NK-92 (cell line): ENCODE data around the gene LAMTOR1.
"Not testable (repeated sequence)": the region's sequence is repeated elsewhere in the genome, so short reads cannot be mapped to it uniquely, and the experiment has no call there.

ENCODE experiments used
- DNase-seq: peaks from one replicate; lab custom pipeline; 2025; ENCODE audit not compliant: unreplicated experiment; lab: John Stamatoyannopoulos, UW

The LAMTOR1 gene

GRCh38 chr11:72102946-72103753 lies at the start of gene LAMTOR1:
Gene LAMTOR1, minus strand, starts transcription at chr11:72103297. Its CDS starts 73 bp downstream, at chr11:72103224.
- peak; percentile 91 for DNase-seq

DNA sequence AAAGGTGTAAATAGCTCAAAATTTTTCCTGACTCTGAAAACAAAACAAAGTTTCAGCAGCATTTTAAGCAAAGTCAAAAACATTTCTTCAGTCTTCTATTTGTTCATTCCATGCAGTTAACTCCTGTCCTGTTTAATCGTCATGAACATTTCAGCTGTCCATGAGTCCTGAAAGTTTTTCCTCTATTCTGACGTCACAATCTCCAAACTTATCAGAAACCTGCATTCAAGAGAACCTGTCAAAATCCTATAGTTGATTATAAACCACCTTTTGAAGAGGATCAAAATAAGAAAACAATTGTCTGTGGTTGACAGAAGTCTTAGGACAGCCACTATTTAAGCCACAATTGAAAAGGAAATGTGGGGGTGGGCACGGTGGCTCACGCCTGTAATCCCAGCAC lies 47.8 kb upstream of the LAMTOR1 start:
- DNase-seq: no peak

DNA sequence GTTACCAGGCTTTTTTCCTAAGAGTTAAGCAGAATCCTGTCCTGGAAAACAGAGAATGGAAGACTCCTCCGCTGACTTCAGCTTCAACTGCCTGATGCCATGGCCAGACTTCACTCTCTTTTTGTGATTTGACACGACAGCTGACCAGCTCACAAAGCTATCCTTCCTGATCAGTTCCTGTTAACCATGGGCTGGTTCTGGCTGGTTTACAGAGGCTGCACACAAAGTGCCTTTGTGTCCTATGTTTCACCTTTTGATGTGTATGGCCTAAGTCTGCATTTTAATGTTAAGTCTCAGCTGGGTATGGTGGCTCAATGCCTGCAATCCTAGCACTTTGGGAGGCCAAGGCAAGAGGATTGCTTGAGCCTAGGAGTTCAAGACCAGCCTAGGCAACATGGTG lies 43.5 kb upstream of the LAMTOR1 start:
- DNase-seq: no peak

DNA sequence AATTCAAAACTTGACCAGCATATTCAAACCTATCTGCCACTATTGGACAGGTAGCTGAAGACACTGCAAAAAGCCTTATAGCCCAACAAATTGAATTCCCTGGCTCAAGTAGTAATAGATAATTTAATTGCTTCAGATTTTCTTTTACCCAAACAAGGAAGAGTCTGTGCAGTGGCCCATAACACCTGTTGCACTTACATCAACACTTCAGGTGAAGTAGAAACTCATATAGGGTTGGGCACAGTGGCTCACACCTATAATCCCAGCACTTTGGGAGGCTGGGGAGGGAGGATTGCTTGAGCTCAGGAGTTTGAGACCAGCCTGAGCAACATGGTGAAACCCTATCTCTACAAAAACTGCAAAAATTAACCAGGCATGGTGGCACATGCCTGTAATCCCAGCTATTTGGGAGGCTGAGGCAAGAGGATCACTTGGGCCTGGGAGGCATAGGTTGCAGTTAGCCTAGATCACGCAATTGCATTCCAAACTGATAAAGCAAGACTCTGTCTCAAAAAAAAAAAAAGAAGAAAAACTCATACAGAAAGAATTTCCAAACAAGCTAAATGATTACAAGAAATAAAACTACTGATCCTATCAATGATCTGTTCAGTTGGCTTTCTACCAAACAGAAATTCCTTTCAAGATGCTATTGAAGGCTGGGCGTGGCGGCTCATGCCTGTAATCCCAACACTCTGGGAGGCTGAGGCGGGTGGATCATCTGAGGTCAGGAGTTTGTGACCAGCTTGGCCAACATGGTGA lies 41.9 kb upstream of the LAMTOR1 start:
- no peak for DNase-seq

DNA sequence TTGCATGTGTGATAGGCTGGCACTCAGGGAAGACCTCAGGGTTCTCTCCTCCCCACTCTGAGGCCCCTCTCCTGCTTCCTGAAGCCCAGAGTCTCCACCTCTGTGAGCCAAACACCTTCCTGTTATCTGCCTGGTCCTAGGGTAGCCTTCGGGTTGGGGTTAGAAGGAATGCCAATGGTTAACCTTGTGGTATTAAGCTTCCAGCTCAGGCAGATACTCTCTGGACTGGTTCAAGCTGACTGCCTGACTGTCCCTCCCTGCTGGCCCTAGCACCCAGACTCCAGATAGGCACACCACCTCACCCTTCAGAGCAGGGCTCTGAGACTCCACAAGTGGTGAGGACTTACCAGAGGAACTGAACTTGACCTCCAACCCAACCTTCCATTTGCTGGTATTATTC lies 39.4 kb upstream of the LAMTOR1 start:
- DNase-seq: not testable (repeated sequence)

DNA sequence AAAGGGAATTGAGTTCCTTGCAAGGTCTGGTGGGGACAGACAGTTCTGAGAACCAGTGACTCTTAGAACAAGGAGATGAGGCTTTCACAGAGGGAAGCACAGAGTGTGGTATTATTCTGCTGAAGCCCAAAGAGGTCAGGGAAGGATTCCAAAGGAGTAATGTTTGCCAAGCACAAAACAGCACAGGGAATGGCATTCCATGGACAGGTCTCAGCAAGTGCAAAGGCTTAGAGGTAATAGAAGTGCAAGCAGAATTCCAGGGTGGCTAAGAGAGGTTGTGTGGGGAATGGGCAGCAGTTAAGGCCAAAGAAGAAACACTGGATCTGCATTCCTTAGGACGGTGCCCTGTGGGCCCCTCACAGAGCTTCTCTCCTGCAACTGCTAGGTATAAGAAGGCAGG lies 39.0 kb upstream of the LAMTOR1 start:
- DNase-seq: not testable (repeated sequence)

- DNase-seq: no peak
Observed at GRCh38 chr11:72141066-72141465, 38.0 kb upstream of the LAMTOR1 start.

DNA sequence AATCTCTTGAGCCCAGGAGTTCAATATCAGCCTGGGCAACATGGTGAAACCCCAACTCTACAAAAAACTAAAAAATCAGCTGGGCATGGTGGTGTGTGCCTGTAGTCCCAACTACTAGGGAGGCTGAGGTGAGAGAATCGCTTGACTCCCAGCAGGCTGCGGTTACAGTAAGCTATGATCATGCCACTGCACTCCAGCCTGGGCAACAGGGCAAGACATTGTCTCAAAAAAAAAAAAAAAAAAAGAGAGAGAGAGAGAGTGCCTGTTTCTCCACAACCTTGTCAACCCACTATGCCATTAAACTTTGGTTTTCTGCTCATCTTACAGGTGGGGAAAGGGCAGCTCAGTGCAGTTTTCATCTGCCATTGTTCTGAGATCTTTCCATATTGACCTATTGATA lies 37.6 kb upstream of the LAMTOR1 start:
- no peak for DNase-seq

DNA sequence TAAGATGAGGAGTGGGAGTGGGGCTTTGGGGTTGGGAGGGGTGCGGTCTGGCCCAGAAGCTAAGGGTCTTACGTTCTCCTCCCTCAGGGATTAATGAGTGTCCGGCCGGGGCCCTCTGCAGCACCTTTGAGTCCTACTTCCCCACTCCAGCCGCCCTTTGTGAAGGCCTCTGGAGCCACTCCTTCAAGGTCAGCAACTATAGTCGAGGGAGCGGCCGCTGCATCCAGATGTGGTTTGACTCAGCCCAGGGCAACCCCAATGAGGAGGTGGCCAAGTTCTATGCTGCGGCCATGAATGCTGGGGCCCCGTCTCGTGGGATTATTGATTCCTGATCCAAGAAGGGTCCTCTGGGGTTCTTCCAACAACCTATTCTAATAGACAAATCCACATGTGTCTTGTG lies 36.4 kb upstream of the LAMTOR1 start:
- no peak for DNase-seq

DNA sequence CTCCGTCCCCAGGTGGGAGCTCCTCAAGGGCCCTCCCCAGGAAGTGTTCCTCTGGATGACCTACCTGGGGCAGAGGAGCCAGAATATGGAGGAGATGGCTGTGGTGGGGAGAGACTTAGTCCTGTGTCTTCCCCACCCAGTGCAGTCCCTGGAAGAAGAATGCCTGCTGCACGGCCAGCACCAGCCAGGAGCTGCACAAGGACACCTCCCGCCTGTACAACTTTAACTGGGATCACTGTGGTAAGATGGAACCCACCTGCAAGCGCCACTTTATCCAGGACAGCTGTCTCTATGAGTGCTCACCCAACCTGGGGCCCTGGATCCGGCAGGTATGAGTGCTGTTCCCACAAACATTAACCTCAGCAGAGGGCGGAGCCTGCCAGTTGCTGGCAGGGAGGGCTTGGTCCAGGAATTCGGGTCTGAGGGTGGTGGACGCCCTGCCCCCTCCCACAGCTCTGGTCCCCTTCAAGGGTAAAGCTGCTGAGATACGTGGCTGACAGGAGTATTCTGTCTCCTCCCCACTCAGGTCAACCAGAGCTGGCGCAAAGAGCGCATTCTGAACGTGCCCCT lies 35.8 kb upstream of the LAMTOR1 start:
- no peak for DNase-seq

DNA sequence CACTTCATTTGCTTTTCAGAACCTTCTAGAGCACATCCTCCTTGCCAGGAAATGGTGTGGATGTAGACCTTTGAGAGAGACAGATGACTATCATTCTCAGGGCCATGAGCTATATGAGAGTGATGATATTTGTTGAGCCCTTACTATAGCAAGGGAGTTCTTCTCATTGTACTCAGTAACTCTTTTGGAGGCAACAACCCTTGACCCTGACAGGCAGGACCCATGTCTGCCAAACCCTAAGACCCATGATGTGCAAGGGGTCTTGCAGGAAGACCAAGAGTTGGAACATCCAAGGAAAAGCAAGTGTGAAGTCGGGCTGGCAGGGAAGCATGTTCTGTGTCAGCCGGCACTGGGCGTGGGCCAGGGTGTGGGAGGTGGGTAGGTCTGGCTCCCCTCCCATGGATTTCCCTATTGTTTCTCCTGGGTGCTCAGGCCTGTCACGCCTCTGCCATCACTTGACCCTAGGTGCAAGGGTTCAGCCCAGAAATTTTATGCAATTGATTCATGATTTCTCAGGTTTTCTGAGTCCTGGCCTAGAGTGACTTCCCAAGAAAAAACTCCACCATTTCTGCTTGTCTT lies 33.7 kb upstream of the LAMTOR1 start:
- DNase-seq: no peak

DNA sequence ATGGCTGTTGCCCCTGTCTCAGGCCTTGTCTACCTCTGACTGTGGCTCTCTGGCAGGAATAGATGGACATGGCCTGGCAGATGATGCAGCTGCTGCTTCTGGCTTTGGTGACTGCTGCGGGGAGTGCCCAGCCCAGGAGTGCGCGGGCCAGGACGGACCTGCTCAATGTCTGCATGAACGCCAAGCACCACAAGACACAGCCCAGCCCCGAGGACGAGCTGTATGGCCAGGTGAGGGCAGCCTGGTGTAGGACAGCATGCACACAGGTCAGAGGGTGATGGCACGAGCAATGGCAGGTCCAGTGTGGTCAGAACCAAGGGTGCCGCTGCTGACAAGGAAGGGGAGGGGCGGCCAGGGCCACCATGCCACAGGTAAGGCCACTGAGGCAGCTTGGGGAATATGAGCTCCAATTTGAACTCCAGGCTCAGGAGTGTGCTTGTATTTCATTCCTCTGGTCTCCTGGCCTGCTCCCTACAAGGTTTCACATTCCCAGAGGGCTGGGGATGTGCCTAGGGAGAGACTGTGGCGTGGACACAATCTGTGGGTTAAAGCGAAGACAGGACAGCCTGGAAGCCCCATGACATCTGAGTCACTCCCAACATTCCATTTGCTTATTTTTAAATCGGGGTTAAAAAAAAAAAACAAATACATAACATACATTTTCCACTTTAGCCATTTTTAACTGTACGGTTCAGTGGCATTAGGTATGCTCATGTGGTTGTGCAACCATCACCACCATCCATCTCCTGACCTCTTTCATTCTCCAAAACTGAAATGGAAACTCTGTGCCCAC lies 33.0 kb upstream of the LAMTOR1 start:
- no peak for DNase-seq

GRCh38 chr11:72135473-72135872 lies 32.4 kb upstream of the LAMTOR1 start, which contains the start of gene FOLR3:
Gene FOLR3, plus strand, starts transcription at chr11:72135725. Its CDS starts 228 bp downstream, at chr11:72135953.
- DNase-seq: not testable (repeated sequence)

GRCh38 chr11:72132646-72133045 lies 29.5 kb upstream of the LAMTOR1 start:
- DNase-seq: no peak

DNA sequence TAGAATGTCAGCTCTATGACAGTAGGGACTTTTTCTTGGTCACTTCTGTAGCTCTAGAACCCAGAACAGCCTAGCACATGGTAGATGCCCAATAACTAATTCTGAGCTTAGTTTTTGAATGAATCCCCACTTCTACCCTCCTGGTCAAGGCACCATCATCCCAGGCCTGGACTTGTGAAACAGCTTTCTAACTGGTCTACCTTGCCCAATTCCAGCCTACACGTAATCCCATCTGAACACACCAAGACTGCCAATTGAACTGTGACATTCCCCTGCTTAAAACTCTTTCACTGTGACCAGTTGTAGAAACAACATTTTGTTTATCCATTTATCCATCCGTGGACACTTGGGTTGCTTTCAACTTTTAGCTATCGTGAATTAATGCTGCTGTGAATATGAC lies 26.3 kb upstream of the LAMTOR1 start:
- DNase-seq: no peak

DNA sequence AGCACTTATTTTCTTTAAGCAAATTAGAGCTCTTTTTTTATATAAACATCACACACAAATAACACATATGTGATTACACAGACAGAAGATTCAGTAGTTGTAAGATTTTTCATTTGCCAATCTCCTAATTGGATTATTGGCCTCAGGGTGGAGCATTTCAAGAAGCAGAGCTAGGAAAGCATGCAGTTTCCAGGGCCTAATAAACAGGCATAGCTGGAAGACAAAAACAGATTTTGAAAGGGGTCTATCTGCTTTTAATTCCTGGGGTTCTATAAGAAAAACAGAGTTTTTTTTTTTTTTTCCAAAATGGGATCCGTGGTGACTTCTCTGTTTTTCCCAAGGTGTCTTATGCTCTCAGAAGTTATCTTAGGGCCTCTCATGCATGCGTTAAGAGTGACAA lies 24.8 kb upstream of the LAMTOR1 start:
- DNase-seq: no peak

DNA sequence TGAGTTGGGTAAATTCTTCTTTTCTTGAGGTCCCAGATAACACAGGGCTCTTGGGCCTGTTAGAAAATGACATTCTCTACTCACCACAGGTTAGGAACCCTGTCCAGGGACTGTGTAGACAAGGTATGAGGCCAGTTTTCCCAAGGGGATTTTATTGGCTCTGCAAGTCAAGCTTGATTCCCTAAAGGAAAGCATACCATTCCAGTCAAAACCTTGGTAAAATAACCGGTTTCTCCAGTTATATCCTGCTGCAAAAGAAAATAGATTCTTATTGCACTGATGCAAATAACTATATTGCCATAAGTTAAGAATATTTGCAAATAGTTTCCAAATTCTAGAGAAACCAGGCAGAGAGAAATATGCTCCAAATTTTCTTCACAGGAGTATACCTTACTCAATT lies 22.9 kb upstream of the LAMTOR1 start:
- DNase-seq: no peak

DNA sequence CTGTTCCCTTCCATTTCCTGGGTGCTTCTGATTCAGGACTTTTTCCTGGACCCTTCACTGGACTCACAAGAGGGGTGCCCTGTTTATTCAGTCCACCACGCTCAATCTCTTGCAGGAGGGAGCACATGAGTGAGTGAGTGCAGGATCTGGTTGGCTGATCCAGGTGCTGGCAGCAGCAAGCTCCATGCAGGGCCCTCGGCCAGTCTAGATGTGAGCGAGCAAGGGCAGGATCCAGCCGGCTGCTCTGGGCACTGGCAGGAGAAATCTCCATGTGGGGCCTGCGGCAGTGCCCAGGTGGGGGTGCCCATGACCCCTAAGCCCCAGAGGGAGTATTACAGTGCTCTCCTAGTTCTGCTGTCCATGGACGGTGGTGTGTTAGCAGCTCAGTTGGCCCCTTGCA lies 20.9 kb upstream of the LAMTOR1 start:
- DNase-seq: no peak

GRCh38 chr11:72123117-72123653 lies 20.1 kb upstream of the LAMTOR1 start:
- no peak for DNase-seq

DNA sequence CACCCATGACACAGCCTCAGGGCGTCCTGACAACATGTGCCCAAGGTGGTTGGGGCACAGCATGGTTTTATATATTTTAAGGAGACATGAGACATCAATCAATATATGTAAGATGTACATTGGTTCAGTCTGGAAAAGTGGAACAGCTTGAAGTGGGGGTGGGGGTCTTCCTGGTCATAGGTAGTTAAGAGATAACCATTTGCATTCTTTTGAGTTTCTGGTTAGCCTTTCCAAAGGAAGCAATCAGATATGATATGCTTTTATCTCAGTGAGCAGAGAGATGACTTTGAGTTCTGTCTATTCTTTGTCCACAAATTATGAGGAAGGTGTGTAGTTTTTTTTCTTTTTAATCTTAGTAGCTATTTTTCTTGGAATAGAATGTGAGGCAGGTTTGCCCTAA lies 19.5 kb upstream of the LAMTOR1 start:
- no peak for DNase-seq

GRCh38 chr11:72120930-72121329 lies 17.8 kb upstream of the LAMTOR1 start:
- DNase-seq: no peak
